ENCODE data around the gene RC3H1.

GRCh38 chr1:173917635-173918493 lies 104.3 kb downstream of the RC3H1 start:
- TF ChIP-seq CTCF (IDR thresholded peaks at IDR 0.05; ENCODE audit: low read length) (no peak), EZH2 (optimal IDR thresholded peaks at IDR 0.05; ENCODE audit: low read depth, low read length) (no peak)

Measured in MM.1S (cell line).